ENCODE data around the gene DMRTA2. TPM values are rescaled to one million over a fixed set of nuclear protein-coding genes. Genes with fewer than 3 reads are reported as not detected.
"Not testable (repeated sequence)": the region's sequence is repeated elsewhere in the genome, so short reads cannot be mapped to it uniquely, and the experiment has no call there.

DMRTA2 gene
- total RNA-seq, 1 donor = 0.18 TPM

DNA sequence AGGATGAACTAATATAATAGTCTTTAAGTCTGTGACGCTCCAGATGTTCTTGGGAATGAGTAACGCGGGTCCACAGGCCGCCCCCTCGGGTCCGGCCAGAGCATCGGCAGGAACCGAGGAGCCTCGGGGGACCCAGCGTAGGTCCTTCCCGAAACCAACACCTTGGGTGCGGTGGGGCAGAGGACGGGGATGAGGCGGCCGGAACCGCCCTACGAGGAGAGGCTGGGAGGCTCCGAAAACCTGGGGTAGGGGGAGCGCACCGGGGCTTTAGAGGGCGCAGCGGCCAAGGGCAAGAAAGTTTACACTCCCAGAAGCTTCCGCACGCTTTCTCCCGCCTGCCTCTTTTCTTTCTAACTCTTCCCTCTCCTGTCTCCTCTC lies 7.1 kb downstream of the DMRTA2 start:
- H3K4me3 ChIP-seq (ENCODE audit: low read depth, low read length) = no peak overlapping the region
- DNase-seq (ENCODE audit: low read depth) = no peak
- TF ChIP-seq, protein P1, sequence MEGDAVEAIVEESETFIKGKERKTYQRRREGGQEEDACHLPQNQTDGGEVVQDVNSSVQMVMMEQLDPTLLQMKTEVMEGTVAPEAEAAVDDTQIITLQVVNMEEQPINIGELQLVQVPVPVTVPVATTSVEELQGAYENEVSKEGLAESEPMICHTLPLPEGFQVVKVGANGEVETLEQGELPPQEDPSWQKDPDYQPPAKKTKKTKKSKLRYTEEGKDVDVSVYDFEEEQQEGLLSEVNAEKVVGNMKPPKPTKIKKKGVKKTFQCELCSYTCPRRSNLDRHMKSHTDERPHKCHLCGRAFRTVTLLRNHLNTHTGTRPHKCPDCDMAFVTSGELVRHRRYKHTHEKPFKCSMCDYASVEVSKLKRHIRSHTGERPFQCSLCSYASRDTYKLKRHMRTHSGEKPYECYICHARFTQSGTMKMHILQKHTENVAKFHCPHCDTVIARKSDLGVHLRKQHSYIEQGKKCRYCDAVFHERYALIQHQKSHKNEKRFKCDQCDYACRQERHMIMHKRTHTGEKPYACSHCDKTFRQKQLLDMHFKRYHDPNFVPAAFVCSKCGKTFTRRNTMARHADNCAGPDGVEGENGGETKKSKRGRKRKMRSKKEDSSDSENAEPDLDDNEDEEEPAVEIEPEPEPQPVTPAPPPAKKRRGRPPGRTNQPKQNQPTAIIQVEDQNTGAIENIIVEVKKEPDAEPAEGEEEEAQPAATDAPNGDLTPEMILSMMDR (IDR thresholded peaks at IDR 0.05; ENCODE audit: insufficient read depth, low read length) = no peak

DNA sequence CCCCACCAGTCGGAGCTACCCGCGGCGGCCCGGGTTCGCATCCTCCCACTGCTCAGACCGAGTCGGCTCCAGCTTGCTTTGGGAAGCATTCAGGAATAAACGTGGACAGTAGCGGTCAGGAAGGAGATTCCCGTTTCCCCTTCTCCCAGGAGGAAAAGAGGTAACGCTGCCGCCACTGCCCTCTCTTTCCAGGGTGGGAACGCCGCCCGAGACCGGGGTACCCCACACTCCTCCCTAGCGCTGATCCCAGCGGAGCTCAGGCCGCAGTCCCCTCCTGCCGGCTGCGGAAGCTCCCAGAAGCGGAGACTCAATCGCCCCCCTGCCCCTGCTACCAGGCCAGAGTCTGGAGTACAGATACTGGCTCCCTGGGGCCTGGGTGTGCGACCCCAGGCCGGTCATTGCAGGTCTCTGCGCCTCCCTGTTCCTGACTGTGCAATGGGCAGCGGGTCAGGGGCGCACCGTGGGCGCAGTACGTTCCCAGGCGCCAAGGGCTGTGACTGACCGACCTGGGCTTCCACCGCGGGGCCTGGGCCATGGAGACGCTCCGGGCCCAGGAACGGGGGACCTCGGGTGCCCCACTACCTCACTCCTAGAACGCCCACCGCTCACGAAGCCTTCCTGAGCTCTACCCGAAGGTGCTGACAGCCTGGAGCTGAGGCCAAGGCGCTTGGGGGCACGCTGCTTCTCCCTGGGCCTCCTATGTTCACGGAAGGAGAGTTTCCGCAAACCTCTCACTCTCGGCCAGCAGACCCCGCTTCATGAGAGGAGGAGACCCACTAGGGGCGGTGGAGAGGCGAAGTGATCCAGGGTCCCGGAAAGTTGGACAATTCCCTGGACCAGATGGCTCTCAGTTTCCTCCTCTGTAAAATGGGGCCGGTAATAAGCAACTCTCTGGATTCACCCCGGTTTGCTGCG lies 7.8 kb downstream of the DMRTA2 start:
- DNase-seq (ENCODE audit: low read depth) = no peak
- H3K4me3 ChIP-seq (ENCODE audit: low read depth, low read length) = no peak overlapping the region
- TF ChIP-seq, protein P1 (IDR thresholded peaks at IDR 0.05; ENCODE audit: insufficient read depth, low read length) = no peak

DNA sequence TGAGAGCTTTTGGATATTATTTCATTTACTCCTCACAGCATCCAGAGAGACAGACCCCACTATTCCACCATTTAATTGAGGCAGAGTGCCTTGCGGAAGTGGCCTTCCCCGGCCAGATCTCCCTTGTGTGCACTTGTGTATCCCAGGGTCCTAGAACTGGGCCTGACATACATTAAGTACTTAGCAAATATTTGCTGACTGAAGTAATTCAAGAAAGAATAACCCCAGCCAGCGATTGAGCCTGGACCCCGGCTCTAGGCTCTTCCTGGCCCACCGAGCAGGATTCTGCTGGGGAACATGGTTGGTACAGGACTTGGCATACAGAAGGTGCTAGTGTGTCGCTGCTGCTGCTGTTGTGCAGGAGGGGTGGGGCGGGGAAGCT lies 8.4 kb downstream of the DMRTA2 start:
- no peak for DNase-seq (ENCODE audit: low read depth)
- no peak overlapping the region for H3K4me3 ChIP-seq (ENCODE audit: low read depth, low read length)
- TF ChIP-seq, protein P1 (IDR thresholded peaks at IDR 0.05; ENCODE audit: insufficient read depth, low read length) = no peak

DNA sequence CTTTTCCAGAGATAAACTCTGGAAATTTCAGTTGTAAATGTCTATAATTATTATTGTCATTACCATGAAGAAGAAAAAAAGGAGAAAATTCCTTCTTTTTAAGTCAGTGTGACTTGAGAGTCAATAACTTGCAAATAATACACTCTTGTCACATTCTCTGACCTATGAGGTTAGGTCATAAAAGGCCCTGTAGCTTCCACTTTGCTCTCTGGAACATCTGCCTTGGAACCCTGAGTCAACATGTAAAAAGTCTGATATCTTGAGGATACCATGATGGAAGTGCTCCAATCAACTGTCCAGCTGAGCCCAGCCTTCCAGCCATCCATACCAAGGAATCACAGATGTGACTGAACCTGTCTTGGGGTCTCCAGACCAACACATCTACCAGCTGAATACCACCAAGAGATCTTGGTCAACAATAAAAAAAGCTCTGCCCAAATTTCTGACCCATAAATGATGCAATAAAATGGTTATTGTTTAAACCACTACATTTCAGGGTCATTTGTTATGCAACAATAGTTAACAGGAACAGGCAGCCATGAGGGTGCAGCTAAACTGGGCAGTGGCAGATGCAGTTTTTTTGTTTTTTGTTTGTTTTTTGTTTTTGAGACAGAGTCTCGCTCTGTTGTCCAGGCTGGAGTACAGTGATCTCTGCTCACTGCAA lies 10.3 kb downstream of the DMRTA2 start:
- TF ChIP-seq, protein P1 (IDR thresholded peaks at IDR 0.05; ENCODE audit: insufficient read depth, low read length) = no peak
- DNase-seq (ENCODE audit: low read depth) = no peak
- H3K4me3 ChIP-seq (ENCODE audit: low read depth, low read length) = no peak overlapping the region

DNA sequence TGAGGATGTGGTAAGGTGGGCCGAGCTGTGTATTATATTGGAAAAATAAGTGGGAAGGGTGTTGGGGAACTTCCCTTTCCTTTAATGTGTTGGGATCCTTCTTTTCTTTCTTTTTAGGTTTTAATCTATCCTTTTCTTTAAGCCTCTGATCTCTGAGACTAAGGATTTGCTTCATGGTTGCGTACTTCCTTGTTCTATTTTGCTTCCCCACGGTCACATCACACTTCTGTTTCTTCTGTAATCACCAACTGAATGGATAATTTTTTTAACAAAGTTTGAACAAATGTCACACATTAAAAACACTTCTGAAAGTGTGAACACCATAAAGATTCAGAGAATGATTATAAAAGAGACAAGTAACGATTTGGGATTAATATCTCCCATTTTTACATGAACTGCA lies 17.4 kb downstream of the DMRTA2 start:
- no peak overlapping the region for H3K4me3 ChIP-seq (ENCODE audit: low read depth, low read length)
- no peak for DNase-seq (ENCODE audit: low read depth)
- TF ChIP-seq, protein P1 (IDR thresholded peaks at IDR 0.05; ENCODE audit: insufficient read depth, low read length) = no peak

DNA sequence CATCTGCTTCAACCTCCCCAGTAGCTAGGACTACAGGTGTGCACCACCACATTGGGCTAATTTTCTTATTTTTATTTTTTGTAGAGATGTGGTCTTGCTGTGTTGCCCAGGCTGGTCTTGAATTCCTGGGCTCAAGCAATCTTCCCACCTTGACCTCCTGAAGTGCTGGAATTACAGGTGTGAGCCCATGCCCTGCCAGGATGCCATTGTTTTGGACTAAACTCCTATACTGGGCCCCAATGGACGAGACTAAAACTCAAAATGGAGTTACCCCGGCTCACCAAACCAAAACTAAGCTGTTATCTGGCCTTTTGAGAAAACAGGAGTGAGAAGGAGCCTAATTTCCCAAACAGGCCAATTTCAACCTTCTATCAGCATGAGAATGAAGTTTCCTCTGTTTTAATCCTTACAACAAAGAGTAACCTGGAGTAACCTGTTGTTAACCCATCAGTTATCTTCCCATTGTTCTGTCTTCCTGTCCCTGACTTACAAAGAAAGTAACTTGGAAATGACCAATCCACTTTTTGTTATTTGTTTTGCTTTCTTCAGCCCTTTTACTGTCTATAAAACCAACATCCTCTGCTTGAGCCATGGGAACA lies 29.6 kb downstream of the DMRTA2 start:
- TF ChIP-seq, protein P1 (IDR thresholded peaks at IDR 0.05; ENCODE audit: insufficient read depth, low read length) = no peak
- DNase-seq (ENCODE audit: low read depth) = no peak
- no peak overlapping the region for H3K4me3 ChIP-seq (ENCODE audit: low read depth, low read length)

DNA sequence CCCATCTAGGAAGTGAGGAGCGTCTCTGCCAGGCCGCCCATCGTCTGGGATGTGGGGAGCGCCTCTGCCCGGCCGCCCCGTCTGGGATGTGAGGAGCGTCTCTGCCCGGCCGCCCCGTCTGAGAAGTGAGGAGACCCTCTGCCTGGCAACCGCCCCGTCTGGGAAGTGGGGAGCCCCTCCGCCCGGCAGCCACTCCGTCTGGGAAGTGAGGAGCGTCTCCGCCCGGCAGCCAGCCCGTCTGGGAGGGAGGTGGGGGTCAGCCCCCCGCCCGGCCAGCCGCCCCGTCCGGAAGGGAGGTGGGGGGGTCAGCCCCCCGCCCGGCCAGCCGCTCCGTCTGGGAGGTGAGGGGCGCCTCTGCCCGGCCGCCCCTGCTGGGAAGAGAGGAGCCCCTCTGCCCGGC lies 41.7 kb downstream of the DMRTA2 start:
- not testable (repeated sequence) for DNase-seq (ENCODE audit: low read depth); H3K4me3 ChIP-seq (ENCODE audit: low read depth, low read length)
